GM23338 (cell line): ENCODE data around the gene RAB12.

Source experiments
- CREB1 ChIP-seq: fragments of 250-450 bp; sonication (Bioruptor Pico); IDR thresholded peaks from 2 replicates; pipeline ENCODE4 v1.5.0; 2020; ENCODE audit warnings: low read depth, mild to moderate bottlenecking, moderate library complexity
- CTCF ChIP-seq, 2 experiments: fragments of 200-600 bp in 1 of 2; sonication (generic) in 1 of 2; conservative IDR thresholded peaks; 2 replicates each; pipeline versions ENCODE4 v1.5.1 to v1.6.1; 2016 to 2017; ENCODE audit warnings: antibody characterized with exemption in 2 of 2, low read depth in 2 of 2, mild to moderate bottlenecking in 2 of 2, moderate library complexity in 1 of 2
- ETS1 ChIP-seq: IDR thresholded peaks from 2 replicates; pipeline ENCODE4 v1.6.1; 2016; ENCODE audit warnings: antibody characterized with exemption
- EZH2 ChIP-seq: fragments of 200-600 bp; sonication (generic); IDR thresholded peaks from one replicate; pipeline ENCODE4 v1.8.0; 2017; ENCODE audit warnings: antibody characterized with exemption, mild to moderate bottlenecking, low read depth; ENCODE audit not compliant: unreplicated experiment
- EZH2phosphoT487 ChIP-seq: fragments of 200-600 bp; sonication (generic); IDR thresholded peaks from one replicate; pipeline ENCODE4 v1.8.1; 2018; ENCODE audit warnings: antibody characterized with exemption; ENCODE audit not compliant: unreplicated experiment
- NANOG ChIP-seq: IDR thresholded peaks from 2 replicates; pipeline ENCODE4 v1.6.1; 2016; ENCODE audit warnings: antibody characterized with exemption, borderline replicate concordance
- POLR2AphosphoS5 ChIP-seq: IDR thresholded peaks from 2 replicates; pipeline ENCODE4 v1.6.1; 2016; ENCODE audit warnings: antibody characterized with exemption, low read depth
- REST ChIP-seq: IDR thresholded peaks from one replicate; pipeline ENCODE4 v1.6.1; 2018; ENCODE audit warnings: antibody characterized with exemption; ENCODE audit not compliant: unreplicated experiment

GRCh38 chr18:8584798-8585197, 24.4 kb upstream of the RAB12 start:
- TF ChIP-seq CTCF (conservative IDR thresholded peaks at IDR 0.05; ENCODE audit: low read depth in 2 of 2) (no peak), EZH2 (no peak), CREB1 (CRISPR knock-in tag) (no peak), ETS1 (no peak), REST (no peak), EZH2phosphoT487 (no peak), POLR2AphosphoS5 (no peak), NANOG (no peak)
